Effector memory CD4-positive, alpha-beta T cell (primary cell): ENCODE data around the gene AFG1L.
"Not testable (repeated sequence)": the region's sequence is repeated elsewhere in the genome, so short reads cannot be mapped to it uniquely, and the experiment has no call there.

Experiments used
- DNase-seq, 3 donors: peaks; one replicate each; pipeline ENCODE4 v3.0.0-alpha.2; 2020
- H3K27ac ChIP-seq: 2 replicates; pipeline ENCODE4 v1.7.0; 2013; ENCODE audit warnings: mild to moderate bottlenecking, low read length, moderate library complexity; ENCODE audit not compliant: insufficient read depth, poor library complexity, severe bottlenecking
- H3K27me3 ChIP-seq: replicated peaks from 2 replicates; pipeline ENCODE4 v1.7.0; 2013; ENCODE audit warnings: mild to moderate bottlenecking, low read length; ENCODE audit not compliant: insufficient read depth, control insufficient read depth, poor library complexity, severe bottlenecking
- H3K36me3 ChIP-seq: 2 replicates; pipeline ENCODE4 v1.7.0; 2013; ENCODE audit warnings: mild to moderate bottlenecking, low read length, moderate library complexity; ENCODE audit not compliant: control insufficient read depth, insufficient read depth
- H3K4me1 ChIP-seq: 2 replicates; pipeline ENCODE4 v1.7.0; 2013; ENCODE audit warnings: low read length, mild to moderate bottlenecking; ENCODE audit not compliant: control insufficient read depth, insufficient read depth, poor library complexity, severe bottlenecking
- H3K4me3 ChIP-seq: 2 replicates; pipeline ENCODE4 v1.7.0; 2013; ENCODE audit warnings: low read length, low read depth, mild to moderate bottlenecking; ENCODE audit not compliant: insufficient read depth, poor library complexity, severe bottlenecking
- H3K9me3 ChIP-seq: 2 replicates; pipeline ENCODE4 v1.7.0; 2013; ENCODE audit warnings: mild to moderate bottlenecking, low read length, moderate library complexity; ENCODE audit not compliant: control insufficient read depth

The AFG1L gene

GRCh38 chr6:108395297-108395696 lies 100.4 kb downstream of the AFG1L start:
- Histone ChIP-seq H3K36me3 (no peaks in the 10 kb centered on the region), H3K27me3 (no peaks in the 10 kb centered on the region), H3K4me1 (no peaks in the 10 kb centered on the region), H3K9me3 (no peaks in the 10 kb centered on the region), H3K4me3 (no peak overlapping the region), H3K27ac (no peak overlapping the region)
- DNase-seq = no peak

GRCh38 chr6:108403236-108403635 lies 108.4 kb downstream of the AFG1L start:
- DNase-seq = no peak
- Histone ChIP-seq H3K27me3 (no peaks in the 10 kb centered on the region), H3K36me3 (no peaks in the 10 kb centered on the region), H3K27ac (no peak overlapping the region), H3K4me3 (no peak overlapping the region), H3K4me1 (no peaks in the 10 kb centered on the region), H3K9me3 (no peaks in the 10 kb centered on the region)

- no peaks in the 10 kb centered on the region for H3K9me3 ChIP-seq
- H3K4me3 ChIP-seq = no peak overlapping the region
- no peaks in the 10 kb centered on the region for H3K36me3 ChIP-seq
- H3K27ac ChIP-seq = no peak overlapping the region
- H3K4me1 ChIP-seq = no peaks in the 10 kb centered on the region
- no peaks in the 10 kb centered on the region for H3K27me3 ChIP-seq
- DNase-seq = no peak
These were observed 112.1 kb downstream of the AFG1L start for GRCh38 chr6:108406943-108407342.

- H3K27ac ChIP-seq = no peak overlapping the region
- no peak for DNase-seq
- no peak overlapping the region for H3K4me3 ChIP-seq
- H3K36me3 ChIP-seq = no peaks in the 10 kb centered on the region
- no peaks in the 10 kb centered on the region for H3K4me1 ChIP-seq
- H3K9me3 ChIP-seq = no peaks in the 10 kb centered on the region
- H3K27me3 ChIP-seq = no peaks in the 10 kb centered on the region
These were observed 113.3 kb downstream of the AFG1L start for GRCh38 chr6:108407904-108408827.

GRCh38 chr6:108408861-108409260 lies 114.0 kb downstream of the AFG1L start:
- H3K9me3 ChIP-seq = no peaks in the 10 kb centered on the region
- H3K4me3 ChIP-seq = no peak overlapping the region
- no peak for DNase-seq
- H3K27ac ChIP-seq = no peak overlapping the region
- no peaks in the 10 kb centered on the region for H3K27me3 ChIP-seq
- H3K4me1 ChIP-seq = no peaks in the 10 kb centered on the region
- no peaks in the 10 kb centered on the region for H3K36me3 ChIP-seq

- H3K27me3 ChIP-seq, H3K4me1 ChIP-seq, H3K4me3 ChIP-seq, H3K9me3 ChIP-seq, H3K27ac ChIP-seq, DNase-seq, H3K36me3 ChIP-seq: not testable (repeated sequence)
These were observed 121.4 kb downstream of the AFG1L start for GRCh38 chr6:108416047-108416833.

- H3K27me3 ChIP-seq = no peaks in the 10 kb centered on the region
- H3K36me3 ChIP-seq = no peaks in the 10 kb centered on the region
- H3K9me3 ChIP-seq = no peaks in the 10 kb centered on the region
- H3K4me1 ChIP-seq = no peaks in the 10 kb centered on the region
- no peak for DNase-seq
- H3K27ac ChIP-seq = no peak overlapping the region
- no peak overlapping the region for H3K4me3 ChIP-seq
These were observed 122.2 kb downstream of the AFG1L start for GRCh38 chr6:108417027-108417426.

- no peaks in the 10 kb centered on the region for H3K27me3 ChIP-seq
- H3K4me3 ChIP-seq = no peak overlapping the region
- DNase-seq = no peak
- no peak overlapping the region for H3K27ac ChIP-seq
- no peaks in the 10 kb centered on the region for H3K36me3 ChIP-seq
- no peaks in the 10 kb centered on the region for H3K4me1 ChIP-seq
- no peaks in the 10 kb centered on the region for H3K9me3 ChIP-seq
These were observed 124.6 kb downstream of the AFG1L start for GRCh38 chr6:108419474-108419873.

GRCh38 chr6:108419934-108420609 lies 125.2 kb downstream of the AFG1L start:
- Histone ChIP-seq H3K27me3 (no peaks in the 10 kb centered on the region), H3K27ac (no peak overlapping the region), H3K4me1 (no peaks in the 10 kb centered on the region), H3K9me3 (no peaks in the 10 kb centered on the region), H3K36me3 (no peaks in the 10 kb centered on the region), H3K4me3 (no peak overlapping the region)
- DNase-seq = no peak
